ENCODE results near the gene CSTF1. TPM values are rescaled to one million over a fixed set of nuclear protein-coding genes. Genes with fewer than 3 reads are reported as not detected.
"Not testable (repeated sequence)": the region's sequence is repeated elsewhere in the genome, so short reads cannot be mapped to it uniquely, and the experiment has no call there.

Gene CSTF1
- total and polyA plus RNA-seq, 10 donors, result 9.8 to 45.0 (median 28.5) TPM

DNA sequence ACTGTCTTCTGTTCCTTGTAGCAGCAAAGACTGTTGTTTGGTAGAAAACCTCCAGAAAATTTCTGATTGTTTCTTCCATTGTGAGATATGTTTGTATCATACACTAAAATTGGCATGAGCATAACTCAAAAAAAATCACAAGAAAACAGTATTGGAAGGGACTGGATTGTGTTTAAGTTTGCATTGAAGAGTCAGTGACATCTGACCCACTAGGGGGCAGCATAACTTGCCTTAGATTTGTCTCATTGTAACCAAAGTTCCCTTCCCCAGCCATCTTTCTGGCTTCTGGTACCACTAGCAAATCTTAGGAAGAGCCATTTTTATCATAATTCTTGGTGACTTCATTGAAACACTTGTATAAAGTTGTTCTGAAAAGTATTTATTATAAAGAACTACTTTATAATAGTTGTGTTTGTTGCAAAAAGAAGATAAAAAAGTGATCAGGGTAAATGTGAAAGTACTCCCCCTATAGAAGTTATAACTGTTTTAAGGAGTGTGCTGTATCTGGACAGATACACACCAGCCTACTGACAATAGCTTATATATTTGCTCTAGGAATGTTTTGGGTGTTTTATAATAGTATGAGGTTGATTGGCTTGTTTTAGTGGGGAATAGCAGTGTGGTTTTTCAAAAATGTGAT, 7.7 kb downstream of the CSTF1 start:
- intact Hi-C loops (cut with DNase I; ENCODE audit: low total_unique reads), result loop anchor here (5.0 kb wide), 1 partner anchor 67 kb away; the partner anchor contains the start of gene RTF2
- Histone ChIP-seq H3K4me3 (no peak overlapping the region), H3K9me3 (no peaks in the 10 kb centered on the region), H3K36me3 (peaks cover 4 to 100% (median 89%) of the 10 kb centered on the region in 6 donors), H3K4me1 (peaks cover 11 to 28% (median 13%) of the 10 kb centered on the region in 6 donors), H3K27ac (peak overlapping the region in 2 of 8 donors; percentile 8 to 30), H3K27me3 (replicated peaks in 1 of 7) (no peaks in the 10 kb centered on the region)
- TF ChIP-seq POLR2AphosphoS5 (IDR thresholded peaks at IDR 0.05) (no peak), CTCF (IDR thresholded peaks at IDR 0.05 in 8 of 11, conservative IDR thresholded peaks at IDR 0.05 in 3 of 11) (peak; percentile 52 to 91 (median 79)), POLR2A (IDR thresholded peaks at IDR 0.05) (no peak)
- DNase-seq, result no peak

GRCh38 chr20:56403465-56403864, 11.0 kb downstream of the CSTF1 start:
- H3K36me3 ChIP-seq, result peaks cover 0 to 100% (median 87%) of the 10 kb centered on the region in 6 donors
- no peaks in the 10 kb centered on the region for H3K9me3 ChIP-seq
- peak in 1 of 3 donors; percentile 22 for TF ChIP-seq POLR2AphosphoS5 (IDR thresholded peaks at IDR 0.05)
- no peak for TF ChIP-seq POLR2A (IDR thresholded peaks at IDR 0.05)
- TF ChIP-seq CTCF (IDR thresholded peaks at IDR 0.05 in 8 of 11, conservative IDR thresholded peaks at IDR 0.05 in 3 of 11), result no peak
- no peak overlapping the region for H3K4me3 ChIP-seq
- WGBS, 5 donors, result 92 to 96% (median 95%) methylated on average over 26 of the region's 26 CpGs
- H3K27me3 ChIP-seq (replicated peaks in 1 of 7), result no peaks in the 10 kb centered on the region
- no peak for DNase-seq
- peaks cover 8 to 26% (median 14%) of the 10 kb centered on the region in 6 donors for H3K4me1 ChIP-seq
- no peak overlapping the region for H3K27ac ChIP-seq
- intact Hi-C loops (cut with DNase I; ENCODE audit: low total_unique reads), result loop anchor here (5.0 kb wide), 1 partner anchor 64 kb away; the partner anchor contains the start of gene RTF2

- H3K27me3 ChIP-seq (replicated peaks in 1 of 7); H3K9me3 ChIP-seq; H3K27ac ChIP-seq; H3K4me3 ChIP-seq; DNase-seq; intact Hi-C loops (cut with DNase I; ENCODE audit: low total_unique reads): not testable (repeated sequence)
- Histone ChIP-seq H3K4me1 (peaks cover 5 to 32% (median 22%) of the 10 kb centered on the region in 6 donors), H3K36me3 (peaks cover 0 to 89% (median 73%) of the 10 kb centered on the region in 6 donors)
- 88 to 97% (median 92%) methylated on average over 11 to 12 of the region's 12 CpGs for WGBS, 5 donors
Measured at GRCh38 chr20:56405356-56405755, 12.9 kb downstream of the CSTF1 start.

- 90 to 95% (median 92%) methylated on average over 3 of the region's 3 CpGs for WGBS, 5 donors
- TF ChIP-seq CTCF (IDR thresholded peaks at IDR 0.05 in 8 of 11, conservative IDR thresholded peaks at IDR 0.05 in 3 of 11) (no peak), POLR2AphosphoS5 (IDR thresholded peaks at IDR 0.05) (no peak), POLR2A (IDR thresholded peaks at IDR 0.05) (no peak)
- H3K4me1 ChIP-seq, result peaks cover 13 to 40% (median 34%) of the 10 kb centered on the region in 6 donors
Measured at GRCh38 chr20:56406910-56407309, 14.5 kb downstream of the CSTF1 start.

More at GRCh38 chr20:56406910-56407309, 14.5 kb downstream of the CSTF1 start:
- Histone ChIP-seq H3K36me3 (peaks cover 0 to 74% (median 61%) of the 10 kb centered on the region in 6 donors), H3K27ac (no peak overlapping the region), H3K27me3 (replicated peaks in 1 of 7) (no peaks in the 10 kb centered on the region), H3K4me3 (no peak overlapping the region), H3K9me3 (no peaks in the 10 kb centered on the region)
- no peak for DNase-seq
- intact Hi-C loops (cut with DNase I; ENCODE audit: low total_unique reads), result no loop called here
